Astrocyte (in vitro differentiated cells and primary cell): Measurements from ENCODE around the gene MT1H. TPM values are rescaled to one million over a fixed set of nuclear protein-coding genes. Genes with fewer than 3 reads are reported as not detected.

Experiments
- DNase-seq: peaks from one replicate; pipeline ENCODE4 v3.0.0-alpha.2; 2010; ENCODE audit warnings: low read depth
- FAIRE-seq: peaks from 2 replicates; lab custom pipeline; 2011; peaks lifted over from hg19 to GRCh38; lab: Jason Lieb, UNC
- H2AFZ ChIP-seq: 2 replicates; pipeline ENCODE4 v1.6.0; 2012; ENCODE audit warnings: low read depth, low read length, inconsistent platforms
- H3K27ac ChIP-seq: 2 replicates; pipeline ENCODE4 v1.5.1; 2011; ENCODE audit warnings: low read depth, low read length, inconsistent platforms
- H3K27me3 ChIP-seq: 2 replicates; pipeline ENCODE4 v1.6.0; 2011; ENCODE audit warnings: low read length, inconsistent platforms; ENCODE audit not compliant: insufficient read depth
- H3K36me3 ChIP-seq: 2 replicates; pipeline ENCODE4 v1.5.1; 2011; ENCODE audit warnings: low read length, inconsistent platforms; ENCODE audit not compliant: insufficient read depth
- H3K4me1 ChIP-seq: 2 replicates; pipeline ENCODE4 v1.5.1; 2011; ENCODE audit warnings: low read length, inconsistent platforms; ENCODE audit not compliant: insufficient read depth
- H3K4me2 ChIP-seq: 2 replicates; pipeline ENCODE4 v1.6.0; 2012; ENCODE audit warnings: low read length, inconsistent platforms
- H3K4me3 ChIP-seq: 2 replicates; pipeline ENCODE4 v1.5.1; 2011; ENCODE audit warnings: low read depth, mild to moderate bottlenecking, low read length, inconsistent platforms; ENCODE audit not compliant: insufficient read depth
- H3K79me2 ChIP-seq: 2 replicates; pipeline ENCODE4 v1.6.0; 2012; ENCODE audit warnings: mild to moderate bottlenecking, low read length, inconsistent platforms; ENCODE audit not compliant: insufficient read depth
- H3K9ac ChIP-seq: 2 replicates; pipeline ENCODE4 v1.6.0; 2012; ENCODE audit warnings: mild to moderate bottlenecking, low read length, inconsistent platforms
- H3K9me3 ChIP-seq: 2 replicates; pipeline ENCODE4 v1.5.1; 2012; ENCODE audit warnings: low read depth, mild to moderate bottlenecking, low read length, inconsistent platforms; ENCODE audit not compliant: insufficient read depth
- H4K20me1 ChIP-seq: 2 replicates; pipeline ENCODE4 v1.6.0; 2012; ENCODE audit warnings: low read length, inconsistent platforms; ENCODE audit not compliant: insufficient read depth
- H3K27ac Mint-ChIP-seq: one replicate; pipeline ENCODE4 v1.8.0; 2021; ENCODE audit warnings: mild to moderate bottlenecking, mixed read lengths; ENCODE audit not compliant: unreplicated experiment
- H3K27me3 Mint-ChIP-seq: one replicate; pipeline ENCODE4 v1.8.0; 2021; ENCODE audit warnings: low read depth, mixed read lengths; ENCODE audit not compliant: unreplicated experiment
- H3K36me3 Mint-ChIP-seq: one replicate; pipeline ENCODE4 v1.8.0; 2021; ENCODE audit warnings: low read depth, mixed read lengths; ENCODE audit not compliant: unreplicated experiment
- H3K4me1 Mint-ChIP-seq: one replicate; pipeline ENCODE4 v1.8.0; 2021; ENCODE audit warnings: low read depth, mixed read lengths; ENCODE audit not compliant: unreplicated experiment
- H3K4me3 Mint-ChIP-seq: one replicate; pipeline ENCODE4 v1.8.0; 2021; ENCODE audit warnings: mild to moderate bottlenecking, moderate library complexity, mixed read lengths; ENCODE audit not compliant: unreplicated experiment
- H3K9me3 Mint-ChIP-seq: one replicate; pipeline ENCODE4 v1.8.0; 2021; ENCODE audit warnings: mild to moderate bottlenecking, mixed read lengths; ENCODE audit not compliant: unreplicated experiment
- EZH2 ChIP-seq: IDR thresholded peaks from 2 replicates; pipeline ENCODE4 v1.6.1; 2012; ENCODE audit warnings: mild to moderate bottlenecking, low read length, inconsistent platforms; ENCODE audit not compliant: insufficient read depth
- total RNA-seq: library from RNA; stranded (reverse); gene quantifications from 2 replicates; pipeline ENCODE4 v1.2.1, GENCODE V29; 2021
- TF ChIP-seq, protein P1 (sequence below): IDR thresholded peaks from 2 replicates; pipeline ENCODE4 v1.5.1; 2011; ENCODE audit warnings: low read depth, mild to moderate bottlenecking, inconsistent platforms, low read length, moderate library complexity; ENCODE audit not compliant: insufficient read depth

MT1H gene
- total RNA-seq, 1 donor from 2014 or later, result not detected

DNA sequence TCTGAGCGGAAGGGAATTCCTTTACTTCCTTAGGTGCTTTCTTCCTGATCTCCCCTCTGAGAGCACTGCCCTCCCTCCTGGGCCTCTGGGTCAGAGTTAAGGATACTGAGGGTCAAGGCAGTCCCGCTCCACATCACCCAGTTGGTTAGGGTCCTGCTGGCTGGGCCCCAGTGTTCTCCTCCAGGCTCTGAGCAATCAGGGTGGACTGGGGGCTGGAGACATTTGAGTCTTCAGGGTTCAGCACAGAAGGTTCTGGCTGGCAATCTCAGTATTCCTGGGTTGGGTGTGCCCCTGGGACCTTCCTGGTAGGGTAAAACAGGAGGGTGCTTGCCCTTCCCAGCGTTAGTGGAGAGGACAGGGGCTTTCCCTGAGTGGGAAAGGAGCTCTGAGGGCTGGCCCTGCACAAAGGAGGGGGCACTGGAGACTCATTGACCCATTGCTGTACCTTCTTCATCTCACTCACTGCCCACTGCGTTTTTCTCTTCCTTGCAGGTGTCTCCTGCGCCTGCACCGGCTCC is 36.7 kb upstream of the MT1H start:
- Histone ChIP-seq H3K4me3 (peak overlapping the region; percentile 48), H3K9ac (no peak overlapping the region), H3K27me3 (peaks cover 67% of the 10 kb centered on the region), H3K4me1 (peaks cover 16% of the 10 kb centered on the region), H3K79me2 (no peaks in the 10 kb centered on the region), H3K27ac (no peak overlapping the region), H4K20me1 (no peaks in the 10 kb centered on the region), H3K4me2 (peak overlapping the region; percentile 84), H3K9me3 (no peaks in the 10 kb centered on the region), H2AFZ (peak overlapping the region; percentile 86), H3K36me3 (no peaks in the 10 kb centered on the region)
- H3K36me3 Mint-ChIP-seq, result no peaks in the 10 kb centered on the region
- H3K4me3 Mint-ChIP-seq, result no peak overlapping the region
- TF ChIP-seq, protein P1, sequence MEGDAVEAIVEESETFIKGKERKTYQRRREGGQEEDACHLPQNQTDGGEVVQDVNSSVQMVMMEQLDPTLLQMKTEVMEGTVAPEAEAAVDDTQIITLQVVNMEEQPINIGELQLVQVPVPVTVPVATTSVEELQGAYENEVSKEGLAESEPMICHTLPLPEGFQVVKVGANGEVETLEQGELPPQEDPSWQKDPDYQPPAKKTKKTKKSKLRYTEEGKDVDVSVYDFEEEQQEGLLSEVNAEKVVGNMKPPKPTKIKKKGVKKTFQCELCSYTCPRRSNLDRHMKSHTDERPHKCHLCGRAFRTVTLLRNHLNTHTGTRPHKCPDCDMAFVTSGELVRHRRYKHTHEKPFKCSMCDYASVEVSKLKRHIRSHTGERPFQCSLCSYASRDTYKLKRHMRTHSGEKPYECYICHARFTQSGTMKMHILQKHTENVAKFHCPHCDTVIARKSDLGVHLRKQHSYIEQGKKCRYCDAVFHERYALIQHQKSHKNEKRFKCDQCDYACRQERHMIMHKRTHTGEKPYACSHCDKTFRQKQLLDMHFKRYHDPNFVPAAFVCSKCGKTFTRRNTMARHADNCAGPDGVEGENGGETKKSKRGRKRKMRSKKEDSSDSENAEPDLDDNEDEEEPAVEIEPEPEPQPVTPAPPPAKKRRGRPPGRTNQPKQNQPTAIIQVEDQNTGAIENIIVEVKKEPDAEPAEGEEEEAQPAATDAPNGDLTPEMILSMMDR, result no peak
- peak; percentile 70 for TF ChIP-seq EZH2
- no peak overlapping the region for H3K27ac Mint-ChIP-seq
- DNase-seq (no peak), FAIRE-seq (no peak)
- H3K27me3 Mint-ChIP-seq, result peaks cover 87% of the 10 kb centered on the region
- H3K4me1 Mint-ChIP-seq, result peaks cover 8% of the 10 kb centered on the region
- peaks cover 2% of the 10 kb centered on the region for H3K9me3 Mint-ChIP-seq

DNA sequence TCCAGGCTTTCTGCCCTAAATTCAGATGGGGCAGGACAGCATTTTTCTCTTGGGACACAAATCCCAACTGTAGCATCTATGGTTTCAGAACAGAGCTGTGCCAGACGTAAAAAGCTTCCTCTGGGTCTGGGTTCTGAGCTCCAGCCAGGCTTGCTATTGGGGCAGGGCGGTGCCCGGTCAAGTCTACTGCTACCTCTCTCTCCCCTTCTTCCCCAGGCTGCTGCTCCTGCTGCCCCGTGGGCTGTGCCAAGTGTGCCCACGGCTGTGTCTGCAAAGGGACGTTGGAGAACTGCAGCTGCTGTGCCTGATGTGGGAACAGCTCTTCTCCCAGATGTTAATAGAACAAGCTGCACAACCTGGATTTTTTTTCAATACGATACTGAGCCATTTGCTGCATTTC is 36.1 kb upstream of the MT1H start:
- DNase-seq (no peak), FAIRE-seq (no peak)
- no peaks in the 10 kb centered on the region for H3K79me2 ChIP-seq
- peaks cover 21% of the 10 kb centered on the region for H3K4me1 ChIP-seq
- no peak overlapping the region for H3K27ac ChIP-seq
- no peaks in the 10 kb centered on the region for H4K20me1 ChIP-seq
- H3K27me3 ChIP-seq, result peaks cover 73% of the 10 kb centered on the region
- H3K36me3 ChIP-seq, result no peaks in the 10 kb centered on the region
- H3K4me1 Mint-ChIP-seq, result peaks cover 8% of the 10 kb centered on the region
- H3K9ac ChIP-seq, result no peak overlapping the region
- H3K9me3 Mint-ChIP-seq, result peaks cover 2% of the 10 kb centered on the region
- no peak overlapping the region for H2AFZ ChIP-seq
- H3K4me2 ChIP-seq, result no peak overlapping the region
- no peaks in the 10 kb centered on the region for H3K36me3 Mint-ChIP-seq
- no peaks in the 10 kb centered on the region for H3K9me3 ChIP-seq
- H3K27me3 Mint-ChIP-seq, result peaks cover 91% of the 10 kb centered on the region
- H3K4me3 ChIP-seq, result no peak overlapping the region
- H3K27ac Mint-ChIP-seq, result no peak overlapping the region
- TF ChIP-seq, protein P1, result no peak
- no peak for TF ChIP-seq EZH2
- H3K4me3 Mint-ChIP-seq, result no peak overlapping the region

DNA sequence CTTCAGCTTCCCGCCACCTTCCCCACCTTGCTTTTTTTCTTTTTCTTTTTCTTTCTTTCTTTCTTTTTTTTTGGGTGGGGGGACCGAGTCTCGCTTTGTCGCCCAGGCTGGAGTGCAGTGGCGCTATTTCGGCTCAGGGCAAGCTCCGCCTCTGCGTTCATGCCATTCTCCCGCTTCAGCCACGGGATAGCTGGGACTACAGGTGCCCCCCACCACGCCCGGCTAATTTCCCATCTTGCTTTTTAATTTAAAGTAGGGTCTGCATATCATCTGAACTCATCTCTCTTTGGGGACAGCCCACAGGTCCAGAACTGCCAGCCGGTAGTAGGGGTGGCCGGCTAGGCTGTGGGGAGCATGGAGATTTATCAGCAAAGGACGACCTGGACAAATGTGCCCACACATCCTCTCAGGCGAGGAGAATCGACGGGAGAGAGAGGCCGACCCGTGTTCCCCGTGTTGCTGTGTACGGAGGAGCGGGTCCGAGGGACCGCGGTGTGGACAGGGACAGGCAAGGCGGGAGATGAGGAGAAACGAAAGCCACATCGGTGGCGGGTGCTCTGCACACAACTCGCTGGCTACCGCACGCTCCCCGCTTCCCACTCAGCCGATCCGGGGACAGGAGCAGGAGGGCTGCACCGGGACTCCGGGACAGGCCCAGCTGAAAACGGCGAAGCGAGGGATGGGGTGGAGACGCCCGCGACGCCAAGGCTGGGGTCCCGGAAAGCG is 34.7 kb upstream of the MT1H start:
- no peaks in the 10 kb centered on the region for H4K20me1 ChIP-seq
- H3K36me3 Mint-ChIP-seq, result no peaks in the 10 kb centered on the region
- H3K4me2 ChIP-seq, result peak overlapping the region; percentile 70
- H2AFZ ChIP-seq, result peak overlapping the region; percentile 48
- no peak for FAIRE-seq
- no peak overlapping the region for H3K27ac ChIP-seq
- H3K9me3 Mint-ChIP-seq, result peaks cover 2% of the 10 kb centered on the region
- no peaks in the 10 kb centered on the region for H3K36me3 ChIP-seq
- no peaks in the 10 kb centered on the region for H3K9me3 ChIP-seq
- H3K27me3 ChIP-seq, result peaks cover 87% of the 10 kb centered on the region
- peak; percentile 100 for TF ChIP-seq EZH2
- TF ChIP-seq, protein P1, result no peak
- peaks cover 92% of the 10 kb centered on the region for H3K27me3 Mint-ChIP-seq
- H3K4me3 ChIP-seq, result peak overlapping the region; percentile 30
- no peak for DNase-seq
- peaks cover 21% of the 10 kb centered on the region for H3K4me1 ChIP-seq
- no peak overlapping the region for H3K27ac Mint-ChIP-seq
- peaks cover 8% of the 10 kb centered on the region for H3K4me1 Mint-ChIP-seq
- no peaks in the 10 kb centered on the region for H3K79me2 ChIP-seq
- no peak overlapping the region for H3K9ac ChIP-seq
- peak overlapping the region; percentile 27 for H3K4me3 Mint-ChIP-seq
